Fibroblast of the aortic adventitia (primary cell): Measurements from ENCODE around the gene ACTBL2. TPM values are rescaled to one million over a fixed set of nuclear protein-coding genes. Genes with fewer than 3 reads are reported as not detected.

Source experiments
- DNase-seq: peaks from one replicate; pipeline ENCODE4 v3.0.0-alpha.2; 2010; ENCODE audit warnings: low read depth
- H3K4me3 ChIP-seq: 2 replicates; pipeline ENCODE4 v1.5.1; 2011; ENCODE audit warnings: low read depth, mild to moderate bottlenecking, control low read depth, low read length, moderate library complexity
- CTCF ChIP-seq: IDR thresholded peaks from 2 replicates; pipeline ENCODE4 v1.5.1; 2011; ENCODE audit warnings: mild to moderate bottlenecking, low read length, control low read depth, inconsistent platforms; ENCODE audit not compliant: insufficient read depth
- total RNA-seq: library from RNA; depleted of rRNA; stranded (reverse); fragments of >200 nt; gene quantifications from 2 replicates; pipeline ENCODE4 v1.2.3, GENCODE V29; 2012; ENCODE audit warnings: low replicate concordance

The ACTBL2 gene
- total RNA-seq, 1 donor = not detected

- no peak for DNase-seq
- TF ChIP-seq CTCF = no peak
- no peak overlapping the region for H3K4me3 ChIP-seq
Observed at GRCh38 chr5:57448751-57449150, 33.9 kb downstream of the ACTBL2 start.

GRCh38 chr5:57448287-57448686 lies 34.3 kb downstream of the ACTBL2 start:
- DNase-seq = no peak
- no peak overlapping the region for H3K4me3 ChIP-seq
- no peak for TF ChIP-seq CTCF

- no peak for TF ChIP-seq CTCF
- DNase-seq = no peak
- no peak overlapping the region for H3K4me3 ChIP-seq
Observed at GRCh38 chr5:57447658-57448057, 35.0 kb downstream of the ACTBL2 start.

DNA sequence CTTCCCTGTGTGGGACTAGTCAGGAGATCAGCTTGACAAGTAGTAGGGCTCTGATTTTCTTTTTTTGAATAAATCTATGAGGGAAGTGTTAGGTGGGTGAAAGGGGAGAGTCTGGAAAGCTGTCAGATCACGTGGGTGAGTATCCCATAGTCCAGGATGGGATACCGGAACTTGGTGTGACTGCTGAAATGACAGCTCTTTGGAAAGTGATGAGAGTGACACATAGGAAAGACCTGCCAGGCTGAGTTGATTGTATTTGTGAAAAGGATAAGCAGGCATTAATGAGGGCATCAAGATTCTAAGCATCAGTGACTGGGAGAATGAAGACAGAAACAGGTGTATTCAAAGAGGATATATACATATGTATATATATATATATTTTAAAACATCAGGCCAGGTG lies 35.6 kb downstream of the ACTBL2 start:
- no peak for TF ChIP-seq CTCF
- no peak for DNase-seq
- no peak overlapping the region for H3K4me3 ChIP-seq

DNA sequence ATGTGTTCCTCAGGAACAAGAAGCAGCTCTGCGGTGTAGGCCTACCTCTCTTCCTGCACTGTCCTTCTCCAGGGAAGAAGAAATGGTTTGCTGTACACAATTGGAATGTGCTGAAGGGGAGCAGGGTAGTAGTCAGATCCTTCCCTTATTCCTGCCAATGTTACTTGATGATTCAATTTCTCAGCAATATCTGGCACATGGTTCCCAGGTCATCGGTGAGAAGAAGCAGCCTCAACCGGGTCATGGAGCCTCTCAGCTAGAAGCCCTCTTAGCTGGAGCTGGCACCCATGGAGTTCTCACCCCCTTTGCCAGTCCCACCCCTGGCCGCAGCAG lies 36.9 kb downstream of the ACTBL2 start:
- DNase-seq = peak; percentile 59
- no peak for TF ChIP-seq CTCF
- H3K4me3 ChIP-seq = no peak overlapping the region

- no peak for DNase-seq
- TF ChIP-seq CTCF = no peak
- no peak overlapping the region for H3K4me3 ChIP-seq
Observed at GRCh38 chr5:57445006-57445704, 37.5 kb downstream of the ACTBL2 start.

DNA sequence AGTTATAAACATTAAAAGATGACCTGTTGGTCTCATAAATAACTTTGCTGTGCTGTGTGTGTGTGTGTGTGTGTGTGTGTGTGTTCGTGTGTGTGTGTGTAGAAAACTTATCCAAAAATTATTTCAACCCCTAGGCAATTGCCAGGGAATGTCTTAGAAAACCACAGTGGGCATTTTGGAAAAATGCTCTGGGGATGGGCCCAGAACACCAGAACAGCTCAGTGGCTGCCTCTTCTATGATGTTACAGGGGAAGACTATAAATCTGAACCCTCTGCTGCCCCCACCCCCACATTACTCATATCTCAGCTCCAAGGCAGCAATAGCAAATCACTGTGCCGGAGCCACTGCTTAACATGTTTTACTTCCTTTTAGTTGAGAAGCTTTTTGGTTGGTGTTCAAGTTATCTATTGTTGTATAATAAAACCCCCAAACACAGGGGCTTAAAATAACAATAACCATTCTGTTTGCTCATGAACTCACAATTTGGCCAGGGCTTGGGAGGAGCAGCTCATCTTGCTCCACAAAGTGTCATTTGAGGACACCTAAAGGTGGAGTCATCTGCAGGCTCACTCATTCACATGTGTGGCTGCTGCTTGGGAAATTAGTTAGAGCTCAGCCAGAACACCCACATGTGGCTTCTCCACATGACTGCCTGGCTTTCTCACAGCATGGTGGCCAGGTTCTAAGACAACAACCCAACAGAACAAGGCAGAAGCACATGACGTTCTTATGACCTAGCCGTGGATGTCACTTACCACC lies 40.4 kb downstream of the ACTBL2 start:
- peak; percentile 100 for DNase-seq
- no peak overlapping the region for H3K4me3 ChIP-seq
- TF ChIP-seq CTCF = no peak
